ENCODE results near the gene SND1.
"Not testable (repeated sequence)": the region's sequence is repeated elsewhere in the genome, so short reads cannot be mapped to it uniquely, and the experiment has no call there.

Gene SND1

GRCh38 chr7:128094686-128095085 lies 442.7 kb downstream of the SND1 start:
- no peak for DNase-seq (ENCODE audit: low read depth in 3 of 3)

DNA sequence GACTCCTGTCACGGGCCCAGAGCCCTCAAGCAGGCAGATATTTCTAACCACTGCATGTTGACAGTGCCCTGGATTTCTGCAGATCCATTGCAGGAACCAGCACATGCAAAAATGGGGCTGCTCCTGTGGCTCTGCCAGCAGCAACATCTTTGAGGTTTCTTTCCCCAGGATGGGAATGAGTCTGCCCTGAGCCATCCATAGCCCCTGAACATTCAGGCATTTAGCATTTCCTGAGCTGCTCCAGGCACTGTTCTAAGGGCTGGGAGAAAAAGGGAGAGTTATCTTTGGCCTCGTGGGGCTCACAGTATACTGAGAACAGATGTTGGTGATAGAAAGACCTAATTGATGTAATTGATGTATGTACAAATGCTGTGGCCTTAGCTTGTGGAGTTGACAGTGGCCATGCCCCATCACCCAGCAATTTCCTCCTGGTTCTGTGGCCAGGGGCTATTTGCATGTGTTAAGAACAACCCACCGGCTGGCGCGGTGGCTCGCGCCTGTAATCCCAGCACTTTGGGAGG lies 445.3 kb downstream of the SND1 start:
- DNase-seq (ENCODE audit: low read depth in 3 of 3) = no peak

DNA sequence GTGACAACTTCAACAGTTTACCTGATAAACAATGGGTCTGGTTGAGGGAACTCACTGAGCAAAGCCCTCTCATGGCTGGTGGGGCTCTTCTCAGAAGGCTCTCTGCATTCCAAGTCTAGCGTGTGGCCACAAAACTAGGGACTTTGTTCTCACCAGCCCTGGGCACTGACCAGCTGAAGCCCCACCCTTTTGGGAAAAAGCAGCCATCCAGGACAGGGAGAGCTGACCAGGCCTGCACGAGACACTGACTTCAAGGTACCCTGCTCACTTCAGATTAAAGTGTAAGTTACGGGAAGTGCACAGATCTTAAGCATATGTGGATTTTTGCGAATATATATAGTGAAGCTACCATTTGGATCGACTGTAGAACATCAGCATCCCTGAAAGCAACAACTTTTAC lies 446.6 kb downstream of the SND1 start:
- no peak for DNase-seq (ENCODE audit: low read depth in 3 of 3)

DNA sequence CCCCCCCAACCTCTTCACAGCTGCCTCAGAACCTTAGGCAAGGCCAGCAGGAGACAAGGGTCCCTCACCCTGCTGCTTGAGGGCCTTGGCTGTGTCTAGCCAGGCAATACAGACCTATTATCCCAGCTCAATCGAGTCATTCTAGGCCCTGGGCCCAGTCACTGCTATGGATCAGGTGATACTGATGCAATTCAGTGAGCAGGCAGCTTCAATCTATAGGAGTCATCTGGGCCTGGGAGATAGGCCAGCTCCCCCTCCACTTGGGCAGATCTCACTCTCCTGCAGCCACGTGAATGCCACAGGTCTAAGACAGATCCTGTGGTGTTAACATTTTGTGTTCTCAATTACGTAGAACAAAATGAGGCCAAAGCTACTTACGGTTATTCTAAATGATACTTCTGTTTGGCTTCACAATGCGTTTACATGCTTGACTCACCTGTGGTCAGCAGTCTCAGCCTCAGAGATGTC lies 447.2 kb downstream of the SND1 start:
- DNase-seq (ENCODE audit: low read depth in 3 of 3) = no peak

- DNase-seq (ENCODE audit: low read depth in 3 of 3) = no peak
These were observed 448.4 kb downstream of the SND1 start for GRCh38 chr7:128100225-128100948.

DNA sequence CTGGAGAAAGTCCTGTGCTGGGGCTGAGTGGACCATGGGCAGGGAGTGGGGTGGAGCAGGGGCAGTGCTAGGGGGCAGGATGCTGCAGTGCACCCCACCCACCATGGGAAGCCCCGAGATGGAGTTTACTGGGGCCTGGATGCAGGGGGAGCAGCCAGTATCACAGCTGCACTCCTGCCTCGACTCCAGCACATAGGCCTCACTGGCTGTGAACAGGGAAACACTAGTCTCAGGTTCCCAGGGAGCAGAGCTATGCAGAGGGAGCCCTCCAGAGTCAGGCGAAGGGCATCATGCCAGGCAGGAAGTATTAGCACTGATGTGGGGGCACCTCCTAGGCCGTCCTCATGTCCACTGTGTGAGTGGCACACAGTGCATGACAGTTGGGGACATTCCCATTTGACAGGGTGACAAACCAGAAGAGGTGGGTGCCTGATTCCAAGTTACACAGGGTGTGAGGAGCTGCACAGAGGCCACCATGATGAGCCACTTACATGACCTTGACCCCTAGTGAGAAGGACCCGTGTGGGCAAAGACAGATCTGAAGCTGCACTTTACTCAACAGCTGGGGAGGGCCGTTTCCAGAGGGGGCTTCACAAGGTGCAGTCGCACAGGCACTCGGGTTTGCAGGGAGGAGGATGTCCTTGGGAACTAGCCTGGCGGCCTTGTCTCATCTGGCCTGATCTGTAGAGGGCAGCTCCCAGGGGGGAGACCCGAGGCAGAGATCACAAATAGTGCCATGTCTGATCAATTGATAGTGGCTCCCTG lies 449.1 kb downstream of the SND1 start:
- no peak for DNase-seq (ENCODE audit: low read depth in 3 of 3)

DNA sequence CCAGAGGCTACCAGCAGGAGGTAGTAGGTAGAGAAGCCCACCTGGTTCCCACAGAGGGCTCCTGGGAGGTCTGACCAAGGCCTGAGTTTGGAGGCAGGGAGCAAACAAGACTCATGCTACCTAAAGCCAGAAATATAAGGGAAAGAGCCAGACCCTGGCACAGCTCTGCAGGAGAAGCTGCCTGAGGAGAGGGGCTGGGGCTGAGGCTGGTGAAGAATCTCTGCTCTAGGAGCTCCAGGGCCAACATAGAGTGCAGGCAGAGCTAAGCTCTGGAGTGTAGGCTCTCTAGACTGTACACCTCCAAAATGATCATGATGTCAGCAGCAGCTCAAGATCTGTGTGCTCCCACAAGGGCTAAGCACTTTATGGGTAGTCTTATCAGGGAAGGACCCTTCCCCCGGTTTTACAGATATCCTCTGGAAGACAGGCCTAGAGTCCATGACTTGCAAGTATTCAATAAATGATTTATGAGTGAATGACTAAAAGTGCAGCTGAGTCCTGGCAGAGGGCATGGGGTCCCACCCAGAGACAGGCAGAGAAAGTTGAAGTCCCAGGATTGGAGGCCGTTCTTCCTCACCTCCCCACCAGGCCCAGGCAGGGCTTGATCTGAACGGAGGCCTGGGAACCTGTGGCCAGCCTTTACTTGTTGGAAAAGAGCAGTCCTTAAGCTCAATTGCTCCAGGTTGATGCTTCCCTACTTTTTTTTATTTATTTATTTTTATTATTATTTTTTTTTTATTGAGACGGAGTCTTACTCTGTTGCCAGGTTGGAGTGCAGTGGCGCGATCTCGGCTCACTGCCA lies 450.7 kb downstream of the SND1 start:
- DNase-seq (ENCODE audit: low read depth in 3 of 3) = no peak

GRCh38 chr7:128103498-128104107 lies 451.6 kb downstream of the SND1 start:
- DNase-seq (ENCODE audit: low read depth in 3 of 3) = no peak

DNA sequence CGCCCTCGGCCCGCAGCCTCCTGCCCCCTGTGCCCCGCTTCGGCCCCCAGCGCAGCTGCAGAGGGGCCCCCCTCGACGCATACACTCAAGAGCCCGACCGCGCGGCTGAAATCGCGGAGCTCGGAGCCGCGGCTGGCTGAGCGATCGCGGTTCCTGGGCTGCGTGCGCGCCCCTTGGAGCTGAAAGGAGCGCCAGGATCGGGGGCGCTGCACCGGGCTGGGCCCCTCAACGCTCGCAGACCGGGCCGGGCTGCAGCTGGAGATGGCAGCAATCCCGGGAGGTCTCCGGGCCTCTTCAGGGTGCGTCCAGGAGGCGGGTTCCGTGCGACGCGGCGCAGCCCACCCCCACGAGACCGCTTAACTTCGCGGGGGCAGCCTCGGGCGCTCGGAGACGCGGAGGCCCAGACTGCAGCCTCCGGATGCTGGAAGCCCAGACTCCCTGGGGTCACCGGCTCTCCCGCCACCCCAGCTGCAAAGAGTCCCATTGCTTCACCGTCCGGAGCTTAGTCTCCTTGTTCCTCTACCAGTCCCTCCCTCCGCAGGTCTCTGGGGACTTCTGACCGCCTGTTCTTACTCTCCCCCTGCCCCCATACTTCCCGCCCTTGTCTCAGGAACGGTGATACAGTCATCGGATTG lies 452.2 kb downstream of the SND1 start:
- peak in 1 of 3 donors; percentile 16 for DNase-seq (ENCODE audit: low read depth in 3 of 3)

DNA sequence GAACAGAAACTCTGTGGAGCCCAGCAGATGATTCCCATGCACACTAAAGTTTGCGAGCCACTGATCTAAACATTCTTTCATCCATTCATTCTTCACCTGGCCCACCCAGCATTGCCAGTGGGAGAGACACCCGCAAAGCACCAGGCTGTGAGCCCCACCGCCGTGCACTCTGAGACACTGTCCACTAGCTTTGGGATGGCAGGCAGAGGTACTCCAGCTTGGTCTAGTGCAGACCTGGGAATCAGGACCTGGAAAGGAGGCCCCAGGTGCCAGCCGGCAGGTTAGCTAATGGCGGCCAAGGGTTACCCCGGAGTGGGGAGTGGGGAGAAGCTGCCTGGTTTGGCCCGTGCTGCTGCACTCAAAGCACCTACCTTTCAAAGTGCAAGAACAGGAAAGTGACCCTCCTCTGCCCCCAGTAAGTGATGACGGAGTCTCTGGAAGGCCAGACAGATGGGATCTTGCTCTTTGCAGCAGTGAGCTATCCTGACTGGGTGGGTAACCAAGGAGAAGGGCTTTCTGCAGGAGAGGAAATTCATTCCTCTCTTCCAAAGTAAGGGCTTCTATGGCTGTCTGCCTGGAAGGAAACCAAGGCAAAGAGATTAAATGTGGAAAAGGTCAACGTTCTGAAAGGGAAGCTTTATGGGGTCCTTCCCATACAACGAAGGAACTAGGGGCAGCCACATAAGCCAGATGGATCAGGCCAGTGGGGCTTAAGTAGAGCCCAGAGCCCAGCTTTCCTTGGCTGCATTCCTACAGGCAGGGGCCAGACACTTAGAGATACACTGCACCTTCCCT lies 453.4 kb downstream of the SND1 start:
- DNase-seq (ENCODE audit: low read depth in 3 of 3) = no peak

DNA sequence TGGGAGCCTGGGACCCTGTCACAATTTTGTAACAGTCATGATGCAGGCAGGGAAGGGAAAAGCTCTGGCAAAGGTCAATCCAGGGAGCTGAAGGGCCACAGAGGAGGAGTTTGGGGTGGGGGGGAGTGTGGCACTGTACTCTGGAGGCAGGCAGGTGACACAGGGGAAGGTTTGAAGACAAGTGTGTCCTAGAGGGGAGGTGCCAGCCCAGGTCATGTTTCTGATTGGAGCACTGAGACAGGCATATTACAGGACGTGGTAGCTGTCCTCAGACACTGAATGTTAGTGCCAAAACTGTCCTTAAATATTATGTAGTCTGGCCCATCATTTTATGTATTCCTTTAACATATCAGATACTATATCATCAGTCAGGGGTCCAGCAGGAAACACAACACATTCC lies 454.8 kb downstream of the SND1 start:
- DNase-seq (ENCODE audit: low read depth in 3 of 3) = no peak

DNA sequence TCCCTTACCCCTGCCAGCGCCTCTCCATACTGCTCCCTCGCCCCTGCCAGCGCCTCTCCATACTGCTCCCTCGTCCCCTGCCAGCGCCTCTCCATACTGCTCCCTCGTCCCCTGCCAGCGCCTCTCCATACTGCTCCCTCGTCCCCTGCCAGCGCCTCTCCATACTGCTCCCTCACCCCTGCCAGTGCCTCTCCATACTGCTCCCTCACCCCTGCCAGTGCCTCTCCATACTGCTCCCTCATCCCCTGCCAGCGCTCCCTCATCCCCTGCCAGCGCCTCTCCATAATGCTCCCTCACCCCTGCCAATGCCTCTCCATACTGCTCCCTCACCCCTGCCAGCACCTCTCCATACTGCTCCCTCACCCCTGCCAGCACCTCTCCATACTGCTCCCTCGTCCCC lies 455.5 kb downstream of the SND1 start:
- not testable (repeated sequence) for DNase-seq (ENCODE audit: low read depth in 3 of 3)

DNA sequence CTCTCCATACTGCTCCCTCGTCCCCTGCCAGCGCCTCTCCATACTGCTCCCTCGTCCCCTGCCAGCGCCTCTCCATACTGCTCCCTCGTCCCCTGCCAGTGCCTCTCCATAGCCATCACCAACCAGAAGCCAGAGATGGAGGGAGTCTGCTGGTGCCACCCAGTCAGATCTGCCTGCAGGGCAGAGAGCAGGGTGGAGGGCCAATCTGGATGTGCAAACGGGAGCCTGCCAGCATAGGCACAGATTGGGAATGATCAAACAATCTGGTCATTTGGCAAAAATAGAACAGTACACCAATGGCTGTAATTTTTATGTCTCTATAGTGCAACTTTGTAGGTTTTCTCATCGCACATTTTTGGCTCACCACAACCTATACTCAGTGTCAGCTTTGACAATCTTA lies 456.1 kb downstream of the SND1 start:
- no peak for DNase-seq (ENCODE audit: low read depth in 3 of 3)

GRCh38 chr7:128108641-128109423 lies 456.8 kb downstream of the SND1 start:
- DNase-seq (ENCODE audit: low read depth in 3 of 3) = no peak

- not testable (repeated sequence) for DNase-seq (ENCODE audit: low read depth in 3 of 3)
These were observed 457.5 kb downstream of the SND1 start for GRCh38 chr7:128109424-128109969.

- no peak for DNase-seq (ENCODE audit: low read depth in 3 of 3)
These were observed 458.8 kb downstream of the SND1 start for GRCh38 chr7:128110641-128111364.

GRCh38 chr7:128112018-128112780 lies 460.2 kb downstream of the SND1 start:
- DNase-seq (ENCODE audit: low read depth in 3 of 3) = no peak

DNA sequence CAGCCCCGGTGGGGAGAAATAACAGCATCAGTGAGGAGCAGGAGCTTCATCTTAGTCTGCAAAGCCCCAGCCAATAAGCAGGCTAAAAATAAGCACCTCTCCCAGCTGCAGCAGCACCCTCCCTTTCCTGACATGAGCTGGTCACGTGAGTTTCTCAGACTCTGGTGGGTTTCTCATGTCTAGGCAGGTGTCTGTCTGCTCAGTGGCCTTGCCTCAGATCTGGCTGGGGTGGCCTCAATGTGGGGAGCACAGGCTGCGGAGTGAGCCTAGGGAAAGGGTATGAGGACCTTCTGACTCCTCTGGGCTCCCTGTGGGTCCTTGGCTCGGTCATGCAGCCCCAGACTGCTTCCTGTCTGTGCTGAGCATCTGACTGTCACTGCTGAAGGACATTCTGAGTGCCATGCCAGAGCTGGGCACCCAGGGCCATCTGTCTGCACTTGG lies 460.8 kb downstream of the SND1 start:
- DNase-seq (ENCODE audit: low read depth in 3 of 3) = no peak
